Activated naive CD8-positive, alpha-beta T cell treated with anti-CD3 and anti-CD28 coated beads, Interleukin-2, amount 10 ng/mL, durations not matched to agents 7 days and 5 days (primary cell): ENCODE results near the gene KHDC1L. TPM values are rescaled to one million over a fixed set of nuclear protein-coding genes. Genes with fewer than 3 reads are reported as not detected.
"Not testable (repeated sequence)": the region's sequence is repeated elsewhere in the genome, so short reads cannot be mapped to it uniquely, and the experiment has no call there.

ENCODE experiments used
- ATAC-seq: fragments of 150-1000 bp; cut with Tn5 transposase; one replicate; pipeline ENCODE4 v1.10.0; 2021; ENCODE audit warnings: low read depth, moderate library complexity
- POLR2A ChIA-PET: fragments of 350-600 bp; sonication (Branson Sonifier 250); formaldehyde crosslinking; loops from one replicate; lab custom pipeline; 2021; ENCODE audit warnings: antibody characterized with exemption; lab: Charles Lee
- DNase-seq: peaks from one replicate; pipeline ENCODE4 v3.0.0; 2021
- H3K27ac Mint-ChIP-seq: one replicate; pipeline ENCODE4 v1.8.0; 2022; ENCODE audit warnings: mild to moderate bottlenecking, mixed read lengths
- H3K27me3 Mint-ChIP-seq: one replicate; pipeline ENCODE4 v1.8.0; 2022; ENCODE audit warnings: mild to moderate bottlenecking, moderate library complexity, mixed read lengths
- H3K36me3 Mint-ChIP-seq: one replicate; pipeline ENCODE4 v1.8.0; 2021; ENCODE audit warnings: mild to moderate bottlenecking, mixed read lengths
- H3K4me1 Mint-ChIP-seq: one replicate; pipeline ENCODE4 v1.8.0; 2021; ENCODE audit warnings: mixed read lengths
- H3K4me3 Mint-ChIP-seq: one replicate; pipeline ENCODE4 v1.8.0; 2022; ENCODE audit warnings: mild to moderate bottlenecking, moderate library complexity, mixed read lengths
- H3K9me3 Mint-ChIP-seq: one replicate; pipeline ENCODE4 v1.8.0; 2021; ENCODE audit warnings: mixed read lengths
- total RNA-seq, 2 experiments: library from RNA; stranded (reverse); gene quantifications; one replicate each; pipeline ENCODE4 v1.2.3, GENCODE V29; 2021

KHDC1L gene
- total RNA-seq, 2 experiments from 2014 or later: not detected

DNA sequence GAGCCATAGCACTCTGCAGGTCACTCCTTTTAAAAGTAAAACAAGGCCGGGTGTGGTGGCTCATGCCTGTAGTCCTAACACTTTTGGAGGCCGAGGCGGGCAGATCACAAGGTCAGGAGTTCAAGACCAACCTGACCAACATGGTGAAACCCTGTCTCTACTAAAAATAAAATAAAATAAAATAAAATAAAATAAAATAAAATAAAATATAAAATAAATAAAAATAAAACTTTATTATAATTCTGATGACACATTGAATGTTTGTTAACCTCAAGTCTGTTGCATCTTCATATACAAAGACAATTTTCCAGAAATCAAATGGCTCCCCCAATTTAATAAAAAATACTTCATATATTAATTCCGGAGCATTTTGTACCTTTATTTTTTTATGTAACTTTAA lies 32.0 kb downstream of the KHDC1L start:
- H3K27ac Mint-ChIP-seq, POLR2A ChIA-PET, H3K36me3 Mint-ChIP-seq, ATAC-seq, H3K9me3 Mint-ChIP-seq, DNase-seq, H3K4me3 Mint-ChIP-seq, H3K27me3 Mint-ChIP-seq, H3K4me1 Mint-ChIP-seq: not testable (repeated sequence)

DNA sequence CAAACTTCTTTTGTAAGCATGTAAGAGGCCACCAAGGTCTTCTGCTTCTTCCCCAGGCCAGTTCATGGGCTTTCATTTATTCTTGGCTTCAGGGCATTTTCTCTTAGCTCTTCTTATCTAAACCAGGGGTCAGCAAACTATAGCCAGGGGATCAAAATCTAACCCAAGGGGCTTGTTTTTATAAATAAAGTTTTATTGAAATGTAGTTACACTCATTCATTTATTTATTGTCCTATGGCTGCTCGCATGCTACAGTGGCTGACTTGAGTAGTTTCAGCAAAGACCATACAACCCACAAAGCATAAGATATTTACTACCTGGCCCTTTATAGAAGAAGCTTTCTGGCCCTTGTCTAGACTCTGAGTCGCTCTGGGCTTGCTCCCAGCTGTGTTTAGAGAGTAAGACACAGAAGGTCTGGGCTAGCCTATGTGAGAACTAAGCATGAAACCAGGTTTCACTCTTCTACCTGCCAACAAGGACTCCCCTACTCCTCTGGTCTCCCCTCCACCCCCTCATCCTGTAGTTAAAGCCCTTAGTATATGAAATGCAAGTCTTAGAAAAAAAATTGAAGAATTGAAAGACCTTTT lies 43.2 kb downstream of the KHDC1L start:
- no peaks in the 10 kb centered on the region for H3K27me3 Mint-ChIP-seq
- H3K27ac Mint-ChIP-seq: no peak overlapping the region
- no peak for DNase-seq

DNA sequence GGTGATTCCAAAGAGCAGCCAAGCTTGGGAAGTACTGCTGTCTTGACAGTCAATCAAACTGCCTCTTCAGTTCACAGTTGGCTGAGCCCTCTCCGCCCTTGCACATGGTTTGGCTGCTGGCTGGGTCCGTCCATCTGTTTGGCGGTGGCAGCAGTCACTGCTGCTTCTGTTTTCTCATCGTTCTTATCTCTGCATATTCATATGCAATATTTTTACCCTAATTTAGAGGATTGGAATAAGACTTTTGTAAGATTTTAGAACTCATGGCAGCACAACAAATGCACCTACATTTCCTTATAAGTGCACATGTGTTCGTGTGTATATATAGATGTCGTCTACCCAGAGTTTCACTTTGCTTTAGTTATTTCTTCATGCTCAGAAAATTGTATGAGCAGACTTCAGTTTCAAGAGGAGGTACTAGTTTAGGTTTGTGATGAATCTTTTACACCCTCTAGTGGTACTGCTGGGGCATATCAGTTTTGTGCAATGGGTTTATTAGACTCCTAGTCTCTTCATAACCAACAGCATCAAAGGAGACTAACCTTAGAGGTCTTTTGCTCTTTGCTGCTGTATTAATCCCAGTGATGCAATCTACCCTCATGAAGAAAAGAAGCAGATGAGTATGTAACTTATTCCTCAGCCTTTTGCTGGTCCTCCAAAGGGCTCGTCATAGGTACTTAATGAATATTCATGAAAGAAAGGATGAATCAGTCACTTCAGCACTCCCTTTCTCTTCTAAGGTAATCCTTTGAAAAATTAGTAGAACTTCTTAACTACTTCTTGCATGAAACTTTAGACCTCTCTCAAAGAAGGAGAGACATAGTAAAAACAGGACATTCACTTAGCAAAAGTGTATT lies 44.3 kb downstream of the KHDC1L start:
- no peaks in the 10 kb centered on the region for H3K36me3 Mint-ChIP-seq
- no peaks in the 10 kb centered on the region for H3K9me3 Mint-ChIP-seq
- POLR2A ChIA-PET: no interaction called here
- H3K4me1 Mint-ChIP-seq: peaks cover 5% of the 10 kb centered on the region
- H3K27ac Mint-ChIP-seq: no peak overlapping the region
- ATAC-seq (peak; percentile 87), DNase-seq (no peak)
- H3K27me3 Mint-ChIP-seq: no peaks in the 10 kb centered on the region
- H3K4me3 Mint-ChIP-seq: peak overlapping the region; percentile 0

More for the DNA sequence above, 43.2 kb downstream of the KHDC1L start:
- ATAC-seq: no peak
- Mint-ChIP-seq H3K9me3 (no peaks in the 10 kb centered on the region), H3K4me1 (peaks cover 5% of the 10 kb centered on the region), H3K36me3 (no peaks in the 10 kb centered on the region), H3K4me3 (no peak overlapping the region)
- POLR2A ChIA-PET: no interaction called here

DNA sequence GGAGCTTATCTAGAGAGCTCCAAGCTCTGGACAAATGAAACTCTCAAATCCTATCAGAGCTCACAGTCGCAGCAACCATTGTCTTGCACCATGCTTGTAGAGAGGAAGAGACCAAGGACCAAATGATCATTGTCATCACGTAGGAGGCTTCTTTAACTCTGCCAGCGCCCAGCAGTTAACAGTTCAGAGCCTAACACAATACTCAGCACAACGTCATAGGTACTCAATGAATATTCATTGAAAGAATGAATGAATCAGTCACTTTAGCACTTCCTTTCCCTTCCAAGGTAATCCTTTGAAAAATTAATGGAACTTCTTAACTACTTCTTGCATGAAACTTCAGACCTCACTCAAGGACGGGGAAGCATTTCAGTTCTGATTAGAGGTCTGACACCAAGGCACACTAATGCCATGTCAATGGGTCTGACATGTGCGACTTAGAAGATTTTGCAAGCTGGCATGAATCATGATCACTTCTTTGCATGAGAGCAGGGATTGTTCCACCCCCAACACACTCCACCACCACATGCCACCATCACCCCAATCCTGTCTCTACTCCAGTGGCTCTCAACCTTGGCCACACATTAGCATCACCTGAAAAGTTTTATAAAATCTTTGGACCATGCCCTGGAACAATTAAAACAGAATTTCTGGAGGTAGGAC lies 45.1 kb downstream of the KHDC1L start:
- Mint-ChIP-seq H3K27me3 (no peaks in the 10 kb centered on the region), H3K9me3 (no peaks in the 10 kb centered on the region), H3K4me3 (no peak overlapping the region), H3K36me3 (no peaks in the 10 kb centered on the region), H3K4me1 (peaks cover 5% of the 10 kb centered on the region), H3K27ac (no peak overlapping the region)
- DNase-seq (no peak), ATAC-seq (no peak)
- POLR2A ChIA-PET: no interaction called here

DNA sequence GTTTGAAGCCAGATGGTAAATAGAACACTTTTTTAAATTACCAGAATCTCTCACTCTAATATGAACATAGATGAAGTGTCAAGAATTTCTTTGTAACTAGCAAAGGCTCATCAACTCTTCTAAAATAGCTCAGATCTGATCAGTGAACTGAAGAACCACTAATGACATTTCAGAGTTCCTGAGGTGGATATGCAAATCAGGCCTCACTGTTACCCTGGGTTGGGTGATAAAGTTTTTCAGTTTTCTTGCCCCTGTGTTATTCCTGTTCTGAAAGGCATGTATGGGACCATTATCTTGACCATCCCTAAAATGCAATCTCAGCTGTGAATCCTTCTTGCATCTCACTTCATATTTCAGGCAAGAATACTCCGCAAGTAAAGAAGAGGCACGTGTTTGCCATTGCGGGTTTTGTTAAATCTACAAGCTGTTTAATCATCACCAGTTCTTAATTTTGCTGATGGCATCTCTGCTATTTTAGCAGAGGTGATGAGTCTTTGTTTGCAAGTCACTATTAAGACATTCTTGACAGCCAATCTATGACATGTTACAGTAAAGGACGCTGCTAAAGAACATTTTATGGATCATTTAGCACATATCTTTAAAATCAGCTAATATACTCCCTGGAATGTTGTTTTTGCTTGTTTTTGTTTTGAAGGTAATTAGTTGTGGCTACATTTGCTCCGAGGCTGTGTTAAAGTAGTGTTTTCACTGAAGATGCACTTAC lies 47.9 kb downstream of the KHDC1L start:
- Mint-ChIP-seq H3K27me3 (no peaks in the 10 kb centered on the region), H3K27ac (no peak overlapping the region), H3K36me3 (no peaks in the 10 kb centered on the region), H3K4me3 (no peak overlapping the region), H3K4me1 (peaks cover 5% of the 10 kb centered on the region), H3K9me3 (no peaks in the 10 kb centered on the region)
- no peak for ATAC-seq
- POLR2A ChIA-PET: interaction anchor here (0.7 kb wide), 1 partner anchor 557 kb away, joined by 3 read pairs; no protein-coding TSS in a partner anchor
- DNase-seq: no peak

DNA sequence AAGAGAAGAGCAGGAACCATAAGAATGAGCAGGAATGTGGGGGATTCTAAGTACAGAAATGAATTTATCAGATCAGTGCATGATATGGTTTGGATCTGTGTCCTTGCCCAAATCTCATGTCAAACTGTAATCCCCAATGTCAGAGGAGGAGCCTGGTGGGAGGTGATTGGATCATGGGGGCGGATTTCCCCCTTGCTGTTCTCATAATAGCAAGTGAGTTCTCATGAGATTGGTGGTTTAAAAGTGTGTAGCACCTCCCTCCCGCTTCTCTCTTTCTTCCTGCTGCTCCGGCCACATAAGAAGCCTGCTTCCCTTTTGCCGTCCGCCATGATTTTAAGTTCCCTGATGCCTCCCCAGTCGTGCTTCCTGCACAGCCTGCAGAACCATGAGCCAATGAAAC lies 49.2 kb downstream of the KHDC1L start:
- Mint-ChIP-seq H3K36me3 (no peaks in the 10 kb centered on the region), H3K27me3 (no peaks in the 10 kb centered on the region), H3K27ac (no peak overlapping the region), H3K4me1 (peaks cover 5% of the 10 kb centered on the region), H3K4me3 (no peak overlapping the region), H3K9me3 (no peaks in the 10 kb centered on the region)
- DNase-seq (no peak), ATAC-seq (no peak)
- POLR2A ChIA-PET: no interaction called here

DNA sequence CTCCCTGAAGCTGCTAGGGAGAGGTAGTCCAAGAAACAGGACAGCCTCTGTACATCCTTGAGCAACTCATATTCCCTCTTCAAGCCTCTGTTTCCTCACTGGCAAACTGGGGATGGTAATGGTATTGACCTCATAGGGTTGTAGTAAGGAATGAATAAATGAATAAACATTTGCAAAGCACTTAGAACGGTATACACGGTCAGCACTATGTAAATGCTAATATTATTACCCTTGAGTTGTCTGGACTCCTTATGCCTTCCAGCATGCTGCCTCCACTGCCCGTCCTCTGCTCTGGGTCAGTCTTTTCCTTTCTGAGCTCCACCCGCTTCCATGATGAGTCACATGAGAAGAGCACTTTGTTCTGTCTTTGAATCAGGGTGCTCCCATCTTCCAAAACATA lies 50.6 kb downstream of the KHDC1L start:
- no peaks in the 10 kb centered on the region for H3K27me3 Mint-ChIP-seq
- peaks cover under 1% of the 10 kb centered on the region for H3K4me1 Mint-ChIP-seq
- no peak for ATAC-seq
- no peaks in the 10 kb centered on the region for H3K9me3 Mint-ChIP-seq
- no peak for DNase-seq
- POLR2A ChIA-PET: no interaction called here
- no peaks in the 10 kb centered on the region for H3K36me3 Mint-ChIP-seq
- no peak overlapping the region for H3K4me3 Mint-ChIP-seq
- H3K27ac Mint-ChIP-seq: no peak overlapping the region

Other genes starting within 250 kb of the KHDC1L start
- 1 to 10 TPM; 3.2 to 5.0 TPM for gene KHDC1, start 37.7 kb upstream of the KHDC1L start, total RNA-seq
- gene DPPA5, start 128.8 kb upstream of the KHDC1L start, total RNA-seq: not detected
- not detected for gene KHDC3L, start 137.2 kb upstream of the KHDC1L start, total RNA-seq
- 1 to 10 TPM; 1.1 to 1.4 TPM for gene OOEP, start 144.4 kb upstream of the KHDC1L start, total RNA-seq
- 1 to 10 TPM; 1.3 to 3.5 TPM for gene DDX43, start 169.3 kb upstream of the KHDC1L start, total RNA-seq
- gene CGAS, start 226.8 kb upstream of the KHDC1L start, total RNA-seq: 10 to 100 TPM; 25.9 to 26.6 TPM
- gene MTO1, start 236.2 kb upstream of the KHDC1L start, total RNA-seq: 10 to 100 TPM; 65.4 to 70.4 TPM